B cell (primary cell): ENCODE measurements around the gene PARP16. TPM values are rescaled to one million over a fixed set of nuclear protein-coding genes. Genes with fewer than 3 reads are reported as not detected.

Source experiments
- ATAC-seq: fragments of 200-7000 bp; cut with Tn5 transposase; one replicate; pipeline ENCODE4 v1.10.0; 2021; ENCODE audit warnings: low read depth, mild to moderate bottlenecking, moderate number of reproducible peaks, moderate library complexity
- CTCF ChIA-PET: fragments of 350-600 bp; sonication (Branson Sonifier 250); formaldehyde crosslinking; loops from one replicate; lab custom pipeline; 2021; ENCODE audit warnings: antibody characterized with exemption, inconsistent platforms; lab: Charles Lee
- POLR2A ChIA-PET: fragments of 350-600 bp; sonication (Branson Sonifier 250); formaldehyde crosslinking; loops from one replicate; lab custom pipeline; 2021; ENCODE audit warnings: antibody characterized with exemption; lab: Charles Lee
- DNase-seq: peaks from one replicate; pipeline ENCODE4 v3.0.0; 2013
- H2AFZ ChIP-seq: 2 replicates; pipeline ENCODE4 v1.6.1; 2012; ENCODE audit warnings: mild to moderate bottlenecking, low read depth, low read length; ENCODE audit not compliant: insufficient read depth, poor library complexity, severe bottlenecking
- H3K27ac ChIP-seq, 2 donors: 1 replicate in 1 of 2; 2 replicates in 1 of 2; pipeline ENCODE4 v1.5.1; 2012 to 2013; ENCODE audit warnings: low read length in 2 of 2, mild to moderate bottlenecking in 2 of 2, moderate library complexity in 1 of 2
- H3K27me3 ChIP-seq, 4 experiments: fragments of 200-600 bp in 1 of 4; sonication (generic) in 1 of 4; replicated peaks in 1 of 4; 1 replicate in 2 of 4; 2 replicates in 2 of 4; pipeline versions ENCODE4 v1.6.1 to v1.7.0; 2013 to 2016; ENCODE audit warnings: low read length in 3 of 4, mild to moderate bottlenecking in 2 of 4, mixed read lengths in 1 of 4, moderate library complexity in 1 of 4; ENCODE audit not compliant: insufficient read depth in 4 of 4, control insufficient read depth in 3 of 4; ENCODE audit errors: control extremely low read depth in 1 of 4
- H3K36me3 ChIP-seq, 2 experiments: replicated peaks in 1 of 2; 1 replicate in 1 of 2; 2 replicates in 1 of 2; pipeline versions ENCODE4 v1.6.1 to v1.7.1; 2013; ENCODE audit warnings: low read length in 1 of 2; ENCODE audit not compliant: insufficient read depth in 2 of 2, control insufficient read depth in 1 of 2; ENCODE audit errors: control extremely low read depth in 1 of 2, extremely low read depth in 1 of 2
- H3K4me1 ChIP-seq, 2 donors: fragments of 200-600 bp in 1 of 2; sonication (generic) in 1 of 2; 1 replicate in 1 of 2; 2 replicates in 1 of 2; pipeline versions ENCODE4 v1.5.1 to v1.6.1; 2013 to 2017; ENCODE audit warnings: low read length in 2 of 2; ENCODE audit not compliant: control insufficient read depth in 2 of 2, insufficient read depth in 2 of 2
- H3K4me2 ChIP-seq: replicated peaks from 2 replicates; pipeline ENCODE3; 2012; ENCODE audit warnings: mild to moderate bottlenecking, low read depth, low read length; ENCODE audit not compliant: poor library complexity, severe bottlenecking
- H3K4me3 ChIP-seq, 5 experiments: fragments of 200-600 bp in 1 of 5; sonication (generic) in 1 of 5; 1 replicate in 3 of 5; 2 replicates in 2 of 5; pipeline versions ENCODE4 v1.5.1 to v1.7.0; 2011 to 2016; ENCODE audit warnings: low read length in 4 of 5, mild to moderate bottlenecking in 4 of 5, low read depth in 2 of 5, control low read depth in 1 of 5, moderate library complexity in 1 of 5; ENCODE audit not compliant: insufficient read depth in 1 of 5; ENCODE audit errors: control extremely low read depth in 1 of 5, extremely low read depth in 1 of 5
- H3K79me2 ChIP-seq: fragments of 200-600 bp; sonication (generic); one replicate; pipeline ENCODE4 v1.6.0; 2016; ENCODE audit warnings: low read length; ENCODE audit not compliant: control insufficient read depth, insufficient read depth
- H3K9ac ChIP-seq: fragments of 200-600 bp; sonication (generic); 2 replicates; pipeline ENCODE4 v1.6.1; 2017; ENCODE audit warnings: mild to moderate bottlenecking, low read length, moderate library complexity
- H3K9me3 ChIP-seq, 3 donors: one replicate each; pipeline versions ENCODE4 v1.6.1 to v1.7.1; 2013; ENCODE audit warnings: low read length in 2 of 3; ENCODE audit not compliant: control insufficient read depth in 2 of 3, insufficient read depth in 1 of 3; ENCODE audit errors: control extremely low read depth in 1 of 3
- H4K20me1 ChIP-seq: 2 replicates; pipeline ENCODE4 v1.6.0; 2012; ENCODE audit warnings: mild to moderate bottlenecking, low read length; ENCODE audit not compliant: insufficient read depth, control insufficient read depth, poor library complexity, severe bottlenecking
- H3K27ac Mint-ChIP-seq: one replicate; pipeline ENCODE4 v1.8.0; 2021; ENCODE audit warnings: mixed read lengths
- H3K27me3 Mint-ChIP-seq: one replicate; pipeline ENCODE4 v1.8.0; 2021; ENCODE audit warnings: mixed read lengths
- H3K4me1 Mint-ChIP-seq: one replicate; pipeline ENCODE4 v1.8.0; 2021; ENCODE audit warnings: mixed read lengths
- H3K4me3 Mint-ChIP-seq: one replicate; pipeline ENCODE4 v1.8.0; 2021; ENCODE audit warnings: mixed read lengths
- H3K9me3 Mint-ChIP-seq: one replicate; pipeline ENCODE4 v1.8.0; 2022; ENCODE audit warnings: mixed read lengths; ENCODE audit not compliant: insufficient read depth
- CTCF ChIP-seq: fragments of 200-600 bp; IDR thresholded peaks from one replicate; pipeline ENCODE4 v1.8.0; 2022; ENCODE audit warnings: antibody characterized with exemption, mild to moderate bottlenecking
- EZH2 ChIP-seq: IDR thresholded peaks from 2 replicates; pipeline ENCODE4 v1.6.1; 2012; ENCODE audit warnings: borderline replicate concordance, low read depth, mild to moderate bottlenecking, moderate library complexity, low read length; ENCODE audit not compliant: insufficient read depth, poor library complexity, severe bottlenecking
- WGBS: methylation state at CpG from one replicate; pipeline ENCODE4 v1.1.5; 2013; ENCODE audit warnings: missing lambda C conversion rate; ENCODE audit not compliant: insufficient coverage; 5-methylcytosine and 5-hydroxymethylcytosine counted together
- intact Hi-C: fragments of 100-400 bp; cut with micrococcal nuclease; formaldehyde crosslinking; loops from one replicate; pipeline ENCODE4 v1.10.0; 2022
- polyA plus RNA-seq: library from polyadenylated mRNA; depleted of rRNA; stranded (reverse); fragments of >200 nt; gene quantifications from 2 replicates; pipeline ENCODE4 v1.2.3, GENCODE V29; 2012
- total RNA-seq, 2 donors: library from RNA; stranded (reverse); fragments of 120-200 nt in 1 of 2; gene quantifications; 1 replicate in 1 of 2; 2 replicates in 1 of 2; pipeline versions ENCODE4 v1.2.3 to v1.2.4, GENCODE V29; 2013 to 2022

The PARP16 gene
- total and polyA plus RNA-seq, 2 donors (not counting 1 experiment from before 2014, with no cell fraction given) = 18.2 to 19.1 TPM

GRCh38 chr15:65329288-65329983 lies 42.8 kb upstream of the PARP16 start:
- 95% methylated on average over 13 of the region's 21 CpGs for WGBS
- intact Hi-C loops = no loop called here
- no peak for TF ChIP-seq CTCF
- TF ChIP-seq EZH2 = no peak
- Mint-ChIP-seq H3K27me3 (peaks cover 8% of the 10 kb centered on the region), H3K9me3 (no peaks in the 10 kb centered on the region), H3K4me1 (peaks cover 5% of the 10 kb centered on the region), H3K4me3 (no peak overlapping the region), H3K27ac (no peak overlapping the region)
- Histone ChIP-seq H2AFZ (no peak overlapping the region), H4K20me1 (no peaks in the 10 kb centered on the region), H3K79me2 (no peaks in the 10 kb centered on the region), H3K36me3 (no peaks in the 10 kb centered on the region), H3K27ac (no peak overlapping the region), H3K4me1 (peaks cover 0 to 8% of the 10 kb centered on the region in 2 donors), H3K9me3 (peaks cover 0 to 9% (median 0%) of the 10 kb centered on the region in 3 donors), H3K4me2 (no peak overlapping the region), H3K9ac (no peak overlapping the region), H3K27me3 (peaks cover 0 to 12% (median 0%) of the 10 kb centered on the region in 4 experiments), H3K4me3 (no peak overlapping the region)
- POLR2A ChIA-PET = no interaction called here
- ATAC-seq (no peak), DNase-seq (no peak)
- CTCF ChIA-PET = interaction anchor here (1.1 to 1.4 kb wide), 2 partner anchors 8 to 11 kb away, joined by 3 read pairs; no protein-coding TSS in a partner anchor
